Activated CD8-positive, alpha-beta memory T cell treated with anti-CD3 and anti-CD28 coated beads, Interleukin-2, amount 50 U/mL, for 4 hours (primary cell): ENCODE data around the gene GPR4.
A peak's percentile ranks its signal among the peaks of the same experiment; 100 is the strongest.
"Not testable (repeated sequence)": the region's sequence is repeated elsewhere in the genome, so short reads cannot be mapped to it uniquely, and the experiment has no call there.

Experiments
- DNase-seq: peaks from one replicate; pipeline ENCODE4 v3.0.0-alpha.2; 2020

Gene GPR4

DNA sequence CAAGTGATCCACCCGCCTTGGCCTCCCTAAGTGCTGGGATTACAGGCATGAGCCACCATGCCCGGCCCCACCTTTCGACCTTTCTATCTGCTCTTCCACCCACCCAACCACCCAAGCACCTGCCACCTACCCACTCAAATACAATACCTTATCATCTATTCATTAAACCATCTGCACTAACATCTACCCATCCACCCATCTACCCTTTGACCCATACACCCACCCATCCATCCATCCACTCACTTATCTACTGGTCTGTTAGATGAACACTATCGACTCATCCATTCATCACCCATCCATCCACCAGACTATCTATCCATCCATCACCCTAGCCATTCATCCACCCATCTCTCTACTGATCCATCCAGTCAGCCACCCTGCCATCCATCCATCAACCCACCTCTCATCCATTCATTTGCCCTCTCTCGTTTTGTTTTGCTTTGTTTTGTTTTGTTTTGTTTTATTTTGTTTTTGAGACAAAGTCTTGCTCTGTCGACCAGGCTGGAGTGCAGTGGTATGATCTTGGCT, 20.0 kb upstream of the GPR4 start:
- no peak for DNase-seq

DNA sequence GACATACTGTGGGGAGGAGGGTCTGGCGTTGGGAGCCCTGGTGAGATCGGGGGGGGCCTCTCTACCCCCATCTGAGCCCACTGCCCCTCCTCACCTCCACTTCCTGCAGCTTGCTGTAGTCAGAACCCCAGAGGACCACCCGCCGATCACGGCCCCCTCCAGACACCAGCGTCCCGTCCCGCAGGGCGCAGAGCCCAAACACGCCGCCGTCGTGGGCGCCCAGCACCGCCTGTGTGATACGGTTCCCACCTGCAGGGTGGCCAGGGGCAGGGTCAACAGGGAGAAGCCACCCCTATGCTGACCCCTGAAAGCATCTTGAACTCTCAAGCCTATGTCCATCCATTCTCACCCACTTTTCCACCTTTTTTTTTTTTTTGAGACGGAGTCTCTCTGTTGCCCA, 19.4 kb upstream of the GPR4 start:
- no peak for DNase-seq

DNA sequence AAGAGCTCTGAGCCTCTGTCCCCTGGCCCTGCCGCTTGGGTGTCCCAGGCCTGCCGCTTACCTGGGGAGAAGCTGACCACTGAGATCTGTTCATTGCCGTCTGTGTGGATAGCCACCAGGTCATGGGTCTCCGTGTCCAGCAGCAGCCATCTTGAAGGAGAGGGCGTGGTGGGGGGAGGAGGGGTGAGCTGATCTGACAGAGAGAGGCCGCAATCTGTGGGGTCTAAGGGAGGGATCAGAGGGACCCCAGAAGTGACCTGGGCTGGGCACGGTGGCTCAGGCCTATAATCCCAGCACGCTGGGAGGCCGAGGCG, 14.6 kb upstream of the GPR4 start:
- no peak for DNase-seq

DNA sequence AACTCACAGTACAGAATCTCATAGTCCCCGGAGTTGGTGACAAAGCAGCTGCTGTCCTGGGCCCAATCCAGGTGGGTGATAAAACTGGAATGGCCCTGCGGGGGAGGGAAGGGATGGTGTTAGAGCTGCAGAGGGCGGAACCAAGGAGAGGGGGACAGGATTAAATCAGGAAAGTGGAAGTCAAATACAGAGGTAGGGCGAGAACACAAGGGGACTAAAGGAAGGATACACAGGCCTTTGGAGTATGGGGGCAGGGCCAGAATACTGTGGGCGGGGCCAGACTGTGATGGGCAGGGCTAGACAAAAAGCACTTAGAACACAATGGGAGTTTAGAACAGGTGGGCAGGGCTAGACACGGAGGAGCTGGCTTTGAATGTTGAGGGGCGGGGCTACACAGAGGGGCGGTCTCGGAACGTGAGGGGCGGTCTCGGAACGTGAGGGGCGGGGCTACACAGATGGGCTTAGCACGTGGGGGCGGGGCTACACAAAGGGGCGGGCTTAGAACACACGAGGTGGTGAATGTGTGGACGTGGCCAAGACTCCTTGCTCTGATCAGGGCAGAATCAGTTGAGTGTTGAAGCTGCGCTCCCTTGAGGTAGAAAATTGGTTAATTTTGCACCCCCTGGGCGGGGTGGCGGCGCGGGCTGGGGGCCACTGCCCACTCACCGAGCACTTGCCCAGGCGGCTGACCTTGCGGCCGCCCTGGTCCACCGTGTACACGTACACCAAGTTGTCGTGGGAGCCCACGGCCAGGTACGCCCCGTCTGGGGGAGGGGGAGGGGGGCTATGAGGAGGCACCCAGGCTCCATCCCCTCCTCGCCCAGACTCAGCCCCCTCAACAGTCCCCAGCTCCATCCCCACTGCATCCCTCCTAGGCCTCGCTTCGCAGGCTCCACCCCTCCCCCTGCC, 14.0 kb upstream of the GPR4 start:
- DNase-seq, result peak; percentile 62

DNA sequence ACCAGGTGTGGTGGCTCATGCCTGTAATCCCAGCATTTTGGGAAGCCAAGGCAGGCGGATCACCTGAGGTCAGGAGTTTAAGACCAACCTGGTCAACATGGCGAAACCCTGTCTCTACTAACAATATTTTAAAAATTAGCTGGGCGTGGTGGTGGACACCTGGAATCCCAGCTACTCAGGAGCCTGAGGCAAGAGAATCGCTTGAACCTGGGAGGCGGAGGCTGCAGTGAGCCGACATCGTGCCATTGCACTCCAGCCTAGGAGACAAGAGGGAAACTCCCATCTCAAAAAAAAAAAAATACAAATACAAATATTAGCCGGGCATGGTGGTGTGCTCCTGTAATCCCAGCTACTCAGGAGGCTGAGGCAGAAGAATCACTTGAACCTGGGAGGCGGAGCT, 13.0 kb upstream of the GPR4 start:
- not testable (repeated sequence) for DNase-seq

DNA sequence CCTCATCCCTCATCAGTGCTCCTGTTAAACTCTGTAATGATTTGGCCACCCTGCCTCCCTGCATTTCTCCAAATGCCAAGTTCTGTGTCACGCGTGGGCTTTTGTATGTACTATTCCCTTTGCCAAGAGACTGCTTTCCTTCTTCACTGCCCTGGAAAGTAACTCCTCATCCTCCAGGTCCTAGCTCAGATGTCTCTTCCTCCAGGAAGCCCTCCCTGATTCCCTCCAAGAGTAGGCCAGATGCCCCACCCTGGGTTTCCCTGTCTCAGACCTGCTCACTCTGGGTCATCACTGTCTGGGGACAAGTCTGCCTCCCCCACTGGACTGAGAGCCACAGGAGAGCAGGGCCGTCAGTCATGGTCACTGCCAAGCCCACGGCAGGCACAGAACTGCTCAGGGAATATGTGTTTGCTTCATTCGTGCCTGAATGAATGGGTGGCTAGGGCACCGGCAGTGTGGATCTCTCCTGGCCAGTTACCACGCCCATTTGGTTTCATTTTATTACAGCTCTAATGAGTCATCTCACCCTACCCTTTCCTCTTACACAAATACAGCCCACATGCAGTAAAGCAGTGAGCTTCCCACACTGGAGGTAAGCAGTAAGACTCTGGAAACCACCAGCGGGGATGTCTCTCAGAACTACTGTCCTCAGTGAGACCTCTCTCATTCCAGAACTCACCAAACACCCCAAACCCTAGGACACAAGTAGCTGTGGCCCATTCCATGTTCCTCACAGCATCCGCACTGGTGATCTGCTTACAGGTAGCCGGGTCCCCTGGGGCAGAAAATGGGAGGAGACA, 12.1 kb upstream of the GPR4 start:
- DNase-seq, result no peak

DNA sequence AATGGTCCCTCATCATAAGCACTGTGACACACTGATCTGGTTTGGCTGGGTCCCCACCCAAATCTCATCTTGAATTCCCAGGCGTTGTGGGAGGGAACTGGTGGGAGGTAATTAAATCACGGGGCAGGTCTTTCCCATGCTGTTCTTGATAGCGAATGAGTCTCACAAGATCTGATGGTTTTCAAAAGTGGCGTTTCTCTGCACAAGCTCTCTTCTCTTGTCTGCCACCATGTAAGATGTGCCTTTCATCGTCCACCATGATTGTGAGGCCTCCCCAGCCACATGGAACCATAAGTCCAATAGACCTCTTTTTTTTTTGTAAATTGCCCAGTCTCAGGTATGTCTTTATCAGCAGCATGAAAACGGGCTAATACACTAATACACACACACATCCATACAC, 6.9 kb upstream of the GPR4 start:
- no peak for DNase-seq

DNA sequence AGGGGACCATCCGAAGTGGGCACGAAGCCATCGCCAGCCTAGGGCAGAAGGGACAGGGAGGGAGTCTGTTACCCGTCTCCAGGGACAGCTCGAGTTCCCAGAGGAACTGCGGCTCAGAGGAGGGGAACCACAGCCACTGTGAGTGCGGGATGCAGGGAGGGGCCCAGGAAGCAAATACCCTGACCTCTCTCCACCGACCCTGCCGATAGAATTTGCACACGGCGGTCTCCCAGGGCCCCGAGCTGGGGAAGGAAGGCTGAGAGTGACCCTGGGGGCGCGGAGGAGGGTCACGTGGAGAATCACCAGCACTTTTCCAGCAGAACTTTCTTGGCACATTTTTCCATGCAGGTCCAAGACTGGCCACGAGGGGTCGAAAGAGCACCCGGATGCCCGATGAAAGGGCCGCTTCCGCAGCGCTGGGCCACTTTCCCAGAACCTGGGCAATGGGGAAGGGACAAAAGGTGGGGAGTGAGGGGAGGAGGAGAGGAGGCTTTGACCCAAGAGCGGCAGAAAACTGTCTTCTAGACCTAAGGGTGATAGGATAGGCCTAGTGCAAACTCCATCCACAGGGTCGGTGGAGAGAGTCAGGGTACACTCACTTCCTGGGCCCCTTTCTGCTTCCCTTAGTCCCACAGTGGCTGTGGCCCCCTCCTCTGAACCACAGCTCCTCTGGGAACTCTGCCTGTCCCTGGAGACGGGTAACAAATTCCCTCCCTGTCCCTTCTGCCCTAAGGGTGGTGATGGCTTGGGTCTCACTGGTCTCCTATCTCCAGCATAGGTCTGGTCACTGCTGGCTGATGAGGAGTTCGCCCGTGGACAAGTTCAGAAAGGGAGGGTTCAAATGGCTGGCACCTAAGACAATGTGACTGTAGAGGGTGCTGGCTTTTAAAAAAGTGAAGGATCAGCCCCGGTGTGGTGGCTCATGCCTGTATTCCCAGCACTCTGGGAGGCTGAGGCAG, 5.3 kb upstream of the GPR4 start:
- peak; percentile 46 for DNase-seq

DNA sequence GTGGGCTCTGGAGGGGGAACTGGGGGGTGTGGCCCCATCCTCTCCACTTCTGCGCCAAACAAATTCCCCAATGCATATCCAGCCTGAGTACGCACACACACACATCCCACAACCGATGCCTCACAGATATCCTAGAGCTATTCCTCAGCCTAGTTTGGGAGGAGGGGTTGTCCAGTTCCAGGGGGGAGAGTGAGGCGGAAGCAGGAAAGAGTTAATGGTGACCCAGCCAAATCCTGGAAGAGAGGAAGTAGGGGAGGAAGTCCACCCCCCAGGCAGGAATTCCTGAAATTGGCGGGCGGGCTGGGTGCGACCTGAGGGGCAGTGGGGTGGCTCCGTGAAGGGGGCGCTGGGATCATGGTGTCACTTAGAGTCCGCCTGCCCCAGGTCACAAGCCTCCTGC, 897 bp downstream of the GPR4 start:
- DNase-seq, result no peak

DNA sequence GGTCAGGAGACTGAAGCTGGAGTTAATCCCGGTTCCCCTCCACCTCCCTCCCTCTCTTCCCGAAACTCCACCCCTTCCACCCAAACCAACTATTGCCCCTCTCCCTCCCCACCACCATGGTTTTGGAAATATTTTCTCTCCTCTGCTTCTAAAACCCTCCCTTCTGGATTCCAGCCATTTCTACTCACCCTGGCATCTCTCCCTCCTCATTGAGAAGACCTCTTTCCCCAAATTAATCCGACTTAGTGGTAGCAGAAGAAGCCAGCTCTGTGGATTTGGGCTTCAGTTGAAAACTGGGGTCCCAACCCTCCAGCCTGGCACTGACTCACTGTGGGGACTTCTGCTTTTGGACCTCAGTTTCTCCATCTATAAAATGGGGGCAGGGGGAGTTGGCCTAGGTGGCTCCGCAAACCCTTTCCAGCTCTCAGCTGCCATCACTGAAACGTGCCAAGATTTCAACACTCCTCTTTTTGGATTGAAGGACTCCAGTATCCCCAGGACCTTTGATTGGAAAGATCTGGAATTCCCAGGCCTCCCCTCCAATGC, 1.6 kb downstream of the GPR4 start:
- DNase-seq, result no peak

DNA sequence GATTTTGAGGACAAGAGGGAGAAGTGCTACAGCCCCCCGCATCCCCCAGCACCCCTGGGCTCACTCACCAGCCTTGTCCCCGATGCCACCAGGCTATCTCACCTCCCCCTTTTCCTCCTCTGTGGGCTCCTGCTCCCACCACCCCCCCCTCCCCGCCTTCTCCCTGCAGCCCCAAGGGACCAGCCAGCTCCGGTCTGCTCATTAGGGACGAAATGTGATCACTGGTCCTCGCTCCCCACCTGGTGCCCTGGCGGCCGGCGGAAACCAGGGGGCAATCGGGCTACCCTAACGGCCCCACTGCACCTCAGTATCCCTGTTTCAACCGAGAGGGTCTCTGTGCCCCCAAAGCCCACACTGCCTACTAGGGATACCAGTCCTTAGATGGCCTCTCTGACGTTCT, 2.7 kb downstream of the GPR4 start:
- no peak for DNase-seq

DNA sequence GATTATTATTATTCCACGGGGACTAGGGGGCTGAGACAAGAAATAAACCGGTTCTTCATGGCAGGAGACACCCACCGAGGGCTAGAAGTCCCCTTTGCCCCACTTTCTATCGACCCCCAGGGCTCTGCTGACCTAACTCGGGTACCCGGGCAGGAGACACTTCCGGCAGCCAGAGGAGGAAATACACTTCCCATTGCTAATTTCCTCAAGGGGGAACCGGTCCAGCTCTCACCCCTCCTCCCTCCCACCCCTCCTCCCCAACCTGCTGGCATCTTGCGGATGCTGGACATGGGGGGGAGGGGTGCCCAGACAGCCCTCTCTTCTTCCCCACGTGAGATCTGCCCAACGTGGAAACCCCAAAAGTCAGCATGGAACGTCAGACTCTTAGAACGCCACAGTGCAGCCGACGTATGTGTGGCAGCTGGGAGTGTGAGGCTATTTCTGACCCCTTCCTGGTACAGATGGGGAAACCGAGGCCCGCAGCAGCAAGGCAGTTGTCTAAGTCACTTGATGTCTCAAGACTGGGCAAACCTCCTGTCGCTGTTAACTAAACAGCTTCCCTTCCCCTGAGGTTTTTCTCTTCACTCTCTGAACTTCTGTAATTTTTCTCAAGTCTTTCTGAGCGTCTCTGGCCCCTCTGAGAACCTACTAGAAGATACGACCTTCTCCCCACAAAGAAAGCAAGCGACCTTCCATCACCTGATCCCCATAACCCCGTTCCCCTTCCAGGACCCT, 3.6 kb downstream of the GPR4 start:
- no peak for DNase-seq

DNA sequence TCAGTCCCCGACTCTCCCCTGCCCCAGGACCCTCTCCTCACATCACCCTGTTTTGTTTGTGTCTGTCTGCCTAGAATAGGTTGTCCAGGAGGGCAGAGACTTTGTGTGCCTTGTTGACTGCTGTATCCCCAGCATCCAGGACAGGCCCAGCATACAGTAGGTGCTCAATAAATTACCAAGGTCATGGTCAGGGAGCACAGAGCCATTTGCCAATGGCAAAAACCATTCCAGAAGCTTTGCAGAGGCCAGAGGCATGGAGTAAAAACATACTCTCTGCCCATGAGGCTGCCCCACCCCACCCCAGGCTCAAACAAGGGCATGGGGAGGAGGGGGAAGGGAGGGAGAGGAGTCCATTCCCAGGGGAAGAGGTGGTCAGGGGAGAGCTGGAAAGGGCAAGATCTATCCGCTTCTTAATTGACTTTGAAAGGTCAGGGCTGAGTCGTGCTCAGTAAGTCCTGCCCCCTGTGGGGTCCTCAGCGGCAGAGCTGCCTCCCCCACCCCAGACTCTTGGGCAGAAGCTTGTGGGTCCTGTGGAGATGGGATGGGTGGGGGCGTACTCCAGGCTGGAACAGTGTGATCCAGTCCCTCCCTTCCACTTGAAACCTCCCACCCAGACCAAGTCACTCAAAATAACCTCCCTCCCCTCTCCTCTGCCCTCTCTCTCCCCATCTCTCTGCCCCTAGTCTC, 4.4 kb downstream of the GPR4 start:
- no peak for DNase-seq

DNA sequence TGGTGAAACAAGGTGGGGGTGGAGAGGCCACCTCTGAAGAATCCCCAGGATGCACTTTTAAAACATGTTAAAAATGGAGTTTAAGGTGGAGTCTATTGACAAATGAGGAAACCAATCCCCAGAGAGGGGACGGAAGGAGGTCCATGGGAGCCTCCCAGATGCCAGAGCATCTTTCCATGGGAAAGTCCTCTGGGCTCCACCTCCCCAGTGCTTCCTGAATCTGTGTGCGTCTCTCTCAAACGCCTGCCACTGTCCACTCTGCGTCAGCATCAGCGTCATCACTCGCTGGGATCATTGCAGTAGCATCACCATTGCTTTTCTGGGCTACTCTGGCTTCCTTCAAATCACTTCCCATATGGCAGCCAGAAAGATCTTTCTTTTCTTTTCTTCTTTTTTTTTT, 6.2 kb downstream of the GPR4 start:
- DNase-seq, result no peak

DNA sequence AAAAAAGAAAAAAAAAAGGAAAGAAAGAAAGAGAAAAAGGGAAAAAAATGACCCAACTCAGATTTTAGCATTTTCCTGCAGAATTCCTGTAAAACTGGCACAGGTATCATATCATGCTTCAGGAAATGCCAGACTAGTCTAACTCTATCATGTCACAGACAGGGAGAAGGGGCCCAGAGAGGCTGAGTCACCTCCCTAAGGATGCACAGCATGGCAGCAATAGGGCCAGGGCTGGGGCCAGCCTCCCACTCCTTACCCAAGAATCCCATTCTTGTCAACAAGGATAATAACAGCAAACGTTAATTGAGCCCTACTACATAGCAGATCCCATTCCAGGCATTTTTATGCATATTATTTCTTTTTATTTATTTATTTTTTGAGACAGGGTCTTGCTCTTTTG, 8.5 kb downstream of the GPR4 start:
- no peak for DNase-seq

DNA sequence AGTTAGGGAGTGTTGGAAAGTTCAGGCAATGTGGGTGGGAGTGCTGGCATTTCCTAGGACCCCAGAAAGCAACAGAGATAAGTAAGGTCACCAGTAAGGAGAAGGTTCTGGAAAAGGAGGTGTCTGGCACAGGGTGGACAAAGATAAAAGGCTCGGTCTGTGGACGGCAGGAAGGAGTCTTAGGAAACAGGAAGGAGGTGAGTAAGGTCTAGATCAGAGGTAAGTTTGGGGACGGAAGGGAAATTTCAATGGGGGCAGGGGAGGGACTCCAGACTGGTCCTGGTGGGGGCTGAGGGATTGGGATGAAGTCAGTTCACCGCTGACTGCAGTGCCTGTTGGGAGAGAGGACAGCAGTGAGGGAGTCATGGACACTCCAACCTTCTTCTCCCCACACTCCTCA, 9.6 kb downstream of the GPR4 start:
- DNase-seq, result no peak

DNA sequence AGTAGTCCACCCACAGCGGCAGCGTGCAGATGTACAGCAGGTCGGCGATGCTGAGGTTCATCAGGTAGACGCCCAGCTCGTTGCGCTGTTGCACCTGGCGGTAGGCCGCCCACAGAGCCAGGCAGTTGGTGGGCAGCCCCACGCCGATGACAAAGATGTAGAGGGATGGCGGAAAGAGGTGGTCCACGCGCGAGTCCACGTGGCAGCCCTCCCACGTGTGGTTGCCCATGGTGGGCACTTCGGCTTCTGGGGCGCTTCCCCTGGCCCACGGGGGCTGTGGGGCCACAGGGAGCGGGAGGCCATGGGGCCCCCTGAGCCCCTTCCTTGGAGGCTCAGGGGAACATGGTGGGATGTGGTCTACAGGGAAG, 10.4 kb downstream of the GPR4 start:
- no peak for DNase-seq

DNA sequence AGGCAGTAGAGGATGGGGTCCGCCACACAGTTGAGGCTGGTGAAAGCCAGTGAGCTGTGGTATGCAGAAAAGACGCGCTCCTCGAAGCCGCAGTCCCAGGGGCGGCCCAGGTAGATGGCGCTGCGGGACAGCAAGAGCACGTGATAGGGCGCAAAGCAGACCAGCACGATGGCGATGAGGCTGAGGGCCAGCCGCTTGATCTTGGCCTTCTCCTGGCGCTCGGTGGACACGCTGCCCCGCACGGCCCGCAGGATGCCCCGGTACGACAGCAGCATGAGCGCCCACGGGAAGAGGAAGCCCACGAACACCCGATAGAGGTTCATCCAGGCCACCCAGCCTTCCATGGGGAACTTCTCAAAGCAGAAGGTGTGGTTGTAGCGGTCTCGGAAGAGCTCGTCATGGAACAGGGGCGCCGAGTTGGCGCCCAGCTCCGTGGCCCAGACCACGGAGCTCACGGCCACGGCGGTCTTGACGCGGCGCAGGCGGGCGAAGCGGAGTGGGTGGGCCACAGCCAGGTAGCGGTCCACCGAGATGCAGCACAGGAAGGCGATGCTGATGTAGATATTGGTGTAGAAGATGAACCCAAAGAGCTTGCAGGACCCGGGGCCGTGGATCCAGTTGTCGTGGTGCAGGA, 10.9 kb downstream of the GPR4 start:
- peak; percentile 44 for DNase-seq

DNA sequence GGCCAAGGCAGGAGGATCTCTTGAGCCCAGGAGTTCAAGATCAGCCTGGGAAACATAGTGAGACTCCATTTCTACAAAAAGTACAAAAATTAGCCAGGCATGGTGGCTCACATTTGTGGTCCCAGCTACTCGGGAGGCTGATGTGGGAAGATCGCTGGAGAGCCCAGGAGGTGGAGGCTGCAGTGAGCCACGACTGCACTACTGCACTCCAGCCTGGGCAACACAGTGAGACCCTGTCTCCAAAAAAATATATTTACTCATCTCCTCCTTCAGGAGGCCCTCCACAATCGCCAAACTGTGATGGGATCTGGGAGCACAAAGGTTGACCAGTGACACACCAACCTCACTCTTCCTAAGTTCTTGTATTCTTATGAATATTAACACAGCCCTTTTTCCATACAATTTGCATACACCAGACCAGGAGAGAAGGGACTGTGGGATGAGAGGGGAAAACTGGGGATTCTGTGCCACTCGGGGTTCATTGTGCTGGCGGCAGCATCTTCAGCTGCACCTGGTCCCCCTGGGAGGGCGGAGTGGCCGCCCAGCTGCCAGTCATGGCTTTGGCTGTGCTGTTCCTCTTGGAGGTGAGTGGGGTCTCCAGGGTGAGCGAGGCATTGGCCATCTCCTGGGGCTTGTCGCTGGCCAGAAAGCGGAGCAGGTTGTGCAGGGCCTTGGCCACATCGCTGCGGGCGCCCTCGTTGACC, 11.6 kb downstream of the GPR4 start:
- no peak for DNase-seq

DNA sequence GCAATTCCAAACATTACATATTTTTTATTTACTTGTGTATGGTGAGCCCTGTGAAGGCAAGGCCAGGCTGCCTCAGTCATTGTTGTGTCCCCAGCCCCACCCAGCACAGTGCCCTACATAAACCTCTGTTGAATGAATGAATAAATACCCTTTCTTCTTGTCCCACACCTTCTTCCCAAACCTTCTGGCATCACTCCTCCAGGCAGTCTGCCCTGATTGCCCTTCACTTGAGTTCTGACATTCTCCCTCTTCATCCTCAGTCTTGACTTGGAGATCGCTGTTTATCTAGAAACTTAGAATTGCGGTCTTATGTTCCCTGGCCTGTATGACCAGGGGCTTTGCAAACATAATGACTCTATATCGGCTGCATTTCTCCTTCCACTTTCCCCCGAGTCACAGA, 12.2 kb downstream of the GPR4 start:
- DNase-seq, result no peak
